ENCODE measurements around the gene TDRD9.
"Not testable (repeated sequence)": the region's sequence is repeated elsewhere in the genome, so short reads cannot be mapped to it uniquely, and the experiment has no call there.

TDRD9 gene

GRCh38 chr14:103980623-103981238 is 52.5 kb downstream of the TDRD9 start:
- not testable (repeated sequence) for DNase-seq (ENCODE audit: low read depth)

- no peak for DNase-seq (ENCODE audit: low read depth)
Measured at GRCh38 chr14:103984196-103984595, 55.9 kb downstream of the TDRD9 start.

GRCh38 chr14:103989034-103989433 is 60.8 kb downstream of the TDRD9 start:
- no peak for DNase-seq (ENCODE audit: low read depth)

GRCh38 chr14:103989964-103990363 is 61.7 kb downstream of the TDRD9 start:
- no peak for DNase-seq (ENCODE audit: low read depth)

GRCh38 chr14:103994535-103995184 is 66.4 kb downstream of the TDRD9 start:
- no peak for DNase-seq (ENCODE audit: low read depth)

GRCh38 chr14:103995876-103996275 is 67.6 kb downstream of the TDRD9 start:
- DNase-seq (ENCODE audit: low read depth), result no peak

- DNase-seq (ENCODE audit: low read depth), result no peak
Measured at GRCh38 chr14:103997391-103997790, 69.1 kb downstream of the TDRD9 start.

GRCh38 chr14:103998027-103998426 is 69.8 kb downstream of the TDRD9 start:
- no peak for DNase-seq (ENCODE audit: low read depth)

GRCh38 chr14:103999795-104000440 is 71.7 kb downstream of the TDRD9 start:
- no peak for DNase-seq (ENCODE audit: low read depth)

GRCh38 chr14:104001003-104001402 is 72.7 kb downstream of the TDRD9 start:
- DNase-seq (ENCODE audit: low read depth), result no peak

- DNase-seq (ENCODE audit: low read depth), result no peak
Measured at GRCh38 chr14:104003616-104004015, 75.4 kb downstream of the TDRD9 start.

- DNase-seq (ENCODE audit: low read depth), result no peak
Measured at GRCh38 chr14:104004849-104005248, 76.6 kb downstream of the TDRD9 start.

- DNase-seq (ENCODE audit: low read depth), result no peak
Measured at GRCh38 chr14:104005489-104005888, 77.2 kb downstream of the TDRD9 start.

- no peak for DNase-seq (ENCODE audit: low read depth)
Measured at GRCh38 chr14:104007121-104007520, 78.9 kb downstream of the TDRD9 start.

- DNase-seq (ENCODE audit: low read depth), result no peak
Measured at GRCh38 chr14:104009297-104009696, 81.0 kb downstream of the TDRD9 start.

GRCh38 chr14:104011824-104012517 is 83.7 kb downstream of the TDRD9 start:
- DNase-seq (ENCODE audit: low read depth), result no peak

- DNase-seq (ENCODE audit: low read depth), result no peak
Measured at GRCh38 chr14:104014764-104015163, 86.5 kb downstream of the TDRD9 start.

- no peak for DNase-seq (ENCODE audit: low read depth)
Measured at GRCh38 chr14:104016873-104017650, 88.8 kb downstream of the TDRD9 start.

GRCh38 chr14:104019029-104019428 is 90.8 kb downstream of the TDRD9 start:
- no peak for DNase-seq (ENCODE audit: low read depth)

- DNase-seq (ENCODE audit: low read depth), result no peak
Measured at GRCh38 chr14:104019806-104020205, 91.5 kb downstream of the TDRD9 start.

GRCh38 chr14:104020471-104020870 is 92.2 kb downstream of the TDRD9 start:
- no peak for DNase-seq (ENCODE audit: low read depth)
